Progenitor cell of endocrine pancreas (in vitro differentiated cells): ENCODE results near the gene FGD4. TPM values are rescaled to one million over a fixed set of nuclear protein-coding genes. Genes with fewer than 3 reads are reported as not detected.

ENCODE experiments used
- DNase-seq: peaks from one replicate; pipeline ENCODE4 v3.0.0; 2021; ENCODE audit warnings: low spot score; ENCODE audit not compliant: unreplicated experiment
- H3K27ac Mint-ChIP-seq: 2 replicates; pipeline ENCODE4 v1.8.0; 2021; ENCODE audit warnings: mild to moderate bottlenecking, moderate library complexity, mixed read lengths
- H3K27me3 Mint-ChIP-seq: 2 replicates; pipeline ENCODE4 v1.8.0; 2021; ENCODE audit warnings: mixed read lengths
- H3K36me3 Mint-ChIP-seq: 2 replicates; pipeline ENCODE4 v1.8.0; 2022; ENCODE audit warnings: mixed read lengths; ENCODE audit not compliant: insufficient read depth
- H3K4me1 Mint-ChIP-seq: 2 replicates; pipeline ENCODE4 v1.8.0; 2021; ENCODE audit warnings: low read depth, mixed read lengths
- H3K4me3 Mint-ChIP-seq: 2 replicates; pipeline ENCODE4 v1.8.0; 2021; ENCODE audit warnings: low read depth, mild to moderate bottlenecking, moderate library complexity, mixed read lengths
- H3K9me3 Mint-ChIP-seq: 2 replicates; pipeline ENCODE4 v1.8.0; 2021; ENCODE audit warnings: low read depth, mixed read lengths
- total RNA-seq: library from RNA; stranded (reverse); gene quantifications from 2 replicates; pipeline ENCODE4 v1.2.1, GENCODE V29; 2021
- TF ChIP-seq, protein P1 (sequence below): fragments of 200-600 bp; sonication (generic); IDR thresholded peaks from one replicate; pipeline ENCODE4 v1.5.0; 2021; ENCODE audit warnings: antibody characterized with exemption, mild to moderate bottlenecking; ENCODE audit not compliant: unreplicated experiment

The FGD4 gene
- total RNA-seq, 1 donor from 2014 or later: 83.8 TPM

DNA sequence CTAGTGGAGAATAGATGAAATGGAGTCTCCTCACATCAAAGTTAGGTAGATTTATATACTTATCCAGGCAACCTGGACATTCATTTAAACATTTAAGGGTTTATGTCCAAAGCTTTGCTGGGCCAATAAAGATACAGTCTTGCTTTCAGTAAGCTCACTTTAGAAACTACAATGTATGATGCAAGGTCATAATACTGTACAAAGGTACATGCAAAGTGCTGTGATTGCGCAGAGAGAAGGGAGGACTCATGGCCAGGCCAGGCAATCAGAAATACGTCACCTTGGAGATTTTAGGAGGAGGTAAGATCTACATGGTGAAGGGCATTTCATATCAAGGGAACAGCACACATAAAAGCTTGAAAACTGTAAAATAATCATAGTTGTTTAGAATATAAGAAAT, 113.6 kb downstream of the FGD4 start:
- no peaks in the 10 kb centered on the region for H3K27me3 Mint-ChIP-seq
- peaks cover 3% of the 10 kb centered on the region for H3K36me3 Mint-ChIP-seq
- TF ChIP-seq, protein P1, sequence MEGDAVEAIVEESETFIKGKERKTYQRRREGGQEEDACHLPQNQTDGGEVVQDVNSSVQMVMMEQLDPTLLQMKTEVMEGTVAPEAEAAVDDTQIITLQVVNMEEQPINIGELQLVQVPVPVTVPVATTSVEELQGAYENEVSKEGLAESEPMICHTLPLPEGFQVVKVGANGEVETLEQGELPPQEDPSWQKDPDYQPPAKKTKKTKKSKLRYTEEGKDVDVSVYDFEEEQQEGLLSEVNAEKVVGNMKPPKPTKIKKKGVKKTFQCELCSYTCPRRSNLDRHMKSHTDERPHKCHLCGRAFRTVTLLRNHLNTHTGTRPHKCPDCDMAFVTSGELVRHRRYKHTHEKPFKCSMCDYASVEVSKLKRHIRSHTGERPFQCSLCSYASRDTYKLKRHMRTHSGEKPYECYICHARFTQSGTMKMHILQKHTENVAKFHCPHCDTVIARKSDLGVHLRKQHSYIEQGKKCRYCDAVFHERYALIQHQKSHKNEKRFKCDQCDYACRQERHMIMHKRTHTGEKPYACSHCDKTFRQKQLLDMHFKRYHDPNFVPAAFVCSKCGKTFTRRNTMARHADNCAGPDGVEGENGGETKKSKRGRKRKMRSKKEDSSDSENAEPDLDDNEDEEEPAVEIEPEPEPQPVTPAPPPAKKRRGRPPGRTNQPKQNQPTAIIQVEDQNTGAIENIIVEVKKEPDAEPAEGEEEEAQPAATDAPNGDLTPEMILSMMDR: no peak
- DNase-seq: no peak
- H3K4me3 Mint-ChIP-seq: no peak overlapping the region
- peak overlapping the region; percentile 20 for H3K27ac Mint-ChIP-seq
- peaks cover 44% of the 10 kb centered on the region for H3K4me1 Mint-ChIP-seq
- no peaks in the 10 kb centered on the region for H3K9me3 Mint-ChIP-seq

GRCh38 chr12:32515137-32515873, 115.9 kb downstream of the FGD4 start:
- no peak for DNase-seq
- Mint-ChIP-seq H3K4me1 (peaks cover 25% of the 10 kb centered on the region), H3K36me3 (peaks cover 6% of the 10 kb centered on the region), H3K9me3 (no peaks in the 10 kb centered on the region), H3K27ac (peak overlapping the region; percentile 22), H3K27me3 (no peaks in the 10 kb centered on the region), H3K4me3 (no peak overlapping the region)
- TF ChIP-seq, protein P1: no peak

- DNase-seq: no peak
- Mint-ChIP-seq H3K27me3 (no peaks in the 10 kb centered on the region), H3K36me3 (peaks cover 9% of the 10 kb centered on the region), H3K27ac (no peak overlapping the region), H3K4me1 (peaks cover 27% of the 10 kb centered on the region), H3K4me3 (no peak overlapping the region), H3K9me3 (no peaks in the 10 kb centered on the region)
- TF ChIP-seq, protein P1: no peak
These were observed 116.9 kb downstream of the FGD4 start for GRCh38 chr12:32516230-32516629.

GRCh38 chr12:32517966-32518365, 118.6 kb downstream of the FGD4 start:
- TF ChIP-seq, protein P1: no peak
- DNase-seq: no peak
- peak overlapping the region; percentile 35 for H3K27ac Mint-ChIP-seq
- peaks cover 29% of the 10 kb centered on the region for H3K4me1 Mint-ChIP-seq
- no peaks in the 10 kb centered on the region for H3K27me3 Mint-ChIP-seq
- H3K4me3 Mint-ChIP-seq: no peak overlapping the region
- peaks cover 11% of the 10 kb centered on the region for H3K36me3 Mint-ChIP-seq
- H3K9me3 Mint-ChIP-seq: no peaks in the 10 kb centered on the region

DNA sequence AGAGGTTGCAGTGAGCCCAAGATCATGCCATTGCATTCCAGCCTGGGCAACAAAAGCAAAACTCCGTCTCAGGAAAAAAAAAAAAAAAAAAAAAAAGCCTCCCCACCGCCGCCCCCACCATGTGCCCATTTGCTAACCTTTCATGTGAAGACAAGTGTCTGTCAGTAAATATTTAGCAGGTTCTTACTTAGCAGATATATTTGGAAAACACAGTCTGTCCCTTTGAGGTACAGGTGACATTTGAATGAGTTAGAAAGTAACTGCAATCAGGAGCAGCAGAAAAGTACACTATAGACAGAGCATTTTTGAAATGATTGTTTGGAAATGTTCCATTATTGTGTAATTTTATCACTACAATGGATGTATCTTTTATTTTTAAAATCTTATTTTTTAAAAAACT, 119.7 kb downstream of the FGD4 start:
- DNase-seq: no peak
- Mint-ChIP-seq H3K9me3 (peaks cover 4% of the 10 kb centered on the region), H3K36me3 (peaks cover 18% of the 10 kb centered on the region), H3K27ac (no peak overlapping the region), H3K27me3 (no peaks in the 10 kb centered on the region), H3K4me1 (peaks cover 25% of the 10 kb centered on the region), H3K4me3 (no peak overlapping the region)
- TF ChIP-seq, protein P1: no peak
